CD14-positive monocyte (primary cell): ENCODE measurements around the gene PLA2G3. TPM values are rescaled to one million over a fixed set of nuclear protein-coding genes. Genes with fewer than 3 reads are reported as not detected.

ENCODE experiments used
- DNase-seq, 3 donors: peaks; one replicate each; pipeline ENCODE4 v3.0.0-alpha.2; 2011 to 2022
- H2AFZ ChIP-seq: 2 replicates; pipeline ENCODE4 v1.6.0; 2012; ENCODE audit warnings: mild to moderate bottlenecking, low read depth, low read length, inconsistent platforms; ENCODE audit not compliant: insufficient read depth, poor library complexity, severe bottlenecking
- H3K27ac ChIP-seq, 2 donors: 1 replicate in 1 of 2; 2 replicates in 1 of 2; pipeline ENCODE4 v1.5.1; 2012 to 2013; ENCODE audit warnings: low read length in 2 of 2, control low read depth in 1 of 2, inconsistent platforms in 1 of 2, low read depth in 1 of 2, mild to moderate bottlenecking in 1 of 2
- H3K27me3 ChIP-seq, 2 donors: one replicate each; pipeline versions ENCODE4 v1.6.0 to v1.6.1; 2011 to 2013; ENCODE audit warnings: low read length in 2 of 2; ENCODE audit not compliant: control insufficient read depth in 2 of 2, insufficient read depth in 2 of 2
- H3K36me3 ChIP-seq, 2 donors: replicated peaks in 1 of 2; 1 replicate in 1 of 2; 2 replicates in 1 of 2; pipeline versions ENCODE4 v1.5.1 to v1.6.1; 2012 to 2013; ENCODE audit warnings: low read length in 2 of 2, control low read depth in 1 of 2, inconsistent platforms in 1 of 2, mild to moderate bottlenecking in 1 of 2; ENCODE audit not compliant: insufficient read depth in 2 of 2, control insufficient read depth in 1 of 2
- H3K4me1 ChIP-seq, 2 donors: 1 replicate in 1 of 2; 2 replicates in 1 of 2; pipeline versions ENCODE4 v1.5.1 to v1.6.1; 2012 to 2013; ENCODE audit warnings: low read length in 2 of 2, control low read depth in 1 of 2, inconsistent platforms in 1 of 2, mild to moderate bottlenecking in 1 of 2, moderate library complexity in 1 of 2; ENCODE audit not compliant: insufficient read depth in 2 of 2, control insufficient read depth in 1 of 2
- H3K4me2 ChIP-seq: replicated peaks from 2 replicates; pipeline ENCODE3; 2012; ENCODE audit warnings: low read length, moderate library complexity, mild to moderate bottlenecking; ENCODE audit not compliant: poor library complexity, severe bottlenecking; ENCODE audit errors: extremely low read depth
- H3K4me3 ChIP-seq, 3 experiments: fragments of 200-600 bp in 1 of 3; sonication (generic) in 1 of 3; replicated peaks in 1 of 3; 1 replicate in 2 of 3; 2 replicates in 1 of 3; pipeline ENCODE4 v1.5.1; 2011 to 2013; ENCODE audit warnings: low read length in 3 of 3, mild to moderate bottlenecking in 3 of 3, control low read depth in 2 of 3, low read depth in 2 of 3, inconsistent platforms in 1 of 3, moderate library complexity in 1 of 3
- H3K79me2 ChIP-seq: 2 replicates; pipeline ENCODE4 v1.6.0; 2012; ENCODE audit warnings: mild to moderate bottlenecking, control low read depth, inconsistent platforms, low read length, moderate library complexity; ENCODE audit not compliant: insufficient read depth
- H3K9ac ChIP-seq: 2 replicates; pipeline ENCODE4 v1.6.0; 2017; ENCODE audit warnings: low read length, mild to moderate bottlenecking; ENCODE audit not compliant: insufficient read depth, poor library complexity, severe bottlenecking
- H3K9me3 ChIP-seq, 2 donors: replicated peaks in 1 of 2; 1 replicate in 1 of 2; 2 replicates in 1 of 2; pipeline versions ENCODE4 v1.5.1 to v1.6.1; 2012 to 2013; ENCODE audit warnings: low read length in 2 of 2, control low read depth in 1 of 2; ENCODE audit not compliant: control insufficient read depth in 1 of 2, insufficient read depth in 1 of 2
- H4K20me1 ChIP-seq: 2 replicates; pipeline ENCODE4 v1.6.0; 2012; ENCODE audit warnings: mild to moderate bottlenecking, low read length, control low read depth, moderate library complexity; ENCODE audit not compliant: insufficient read depth
- H3K27ac Mint-ChIP-seq, 7 donors: one replicate each; pipeline ENCODE4 v1.8.0; 2020; ENCODE audit warnings: mild to moderate bottlenecking in 7 of 7, mixed read lengths in 7 of 7, moderate library complexity in 6 of 7, inconsistent platforms in 2 of 7
- H3K27me3 Mint-ChIP-seq, 3 donors: one replicate each; pipeline ENCODE4 v1.8.0; 2021 to 2022; ENCODE audit warnings: low read depth in 3 of 3, mild to moderate bottlenecking in 3 of 3, mixed read lengths in 3 of 3, moderate library complexity in 3 of 3, inconsistent platforms in 1 of 3
- H3K36me3 Mint-ChIP-seq, 2 donors: one replicate each; pipeline ENCODE4 v1.8.0; 2020; ENCODE audit warnings: mixed read lengths in 2 of 2, inconsistent platforms in 1 of 2, mild to moderate bottlenecking in 1 of 2
- H3K4me1 Mint-ChIP-seq: one replicate; pipeline ENCODE4 v1.8.0; 2020; ENCODE audit warnings: mild to moderate bottlenecking, mixed read lengths
- H3K4me3 Mint-ChIP-seq, 2 donors: one replicate each; pipeline ENCODE4 v1.8.0; 2020; ENCODE audit warnings: mild to moderate bottlenecking in 2 of 2, mixed read lengths in 2 of 2, moderate library complexity in 1 of 2
- H3K9me3 Mint-ChIP-seq, 7 donors: one replicate each; pipeline ENCODE4 v1.8.0; 2020 to 2022; ENCODE audit warnings: mixed read lengths in 7 of 7, mild to moderate bottlenecking in 6 of 7, moderate library complexity in 6 of 7, inconsistent platforms in 2 of 7
- CTCF ChIP-seq: fragments of 200-600 bp; IDR thresholded peaks from one replicate; pipeline ENCODE4 v1.8.0; 2022; ENCODE audit warnings: antibody characterized with exemption, mild to moderate bottlenecking
- WGBS: methylation state at CpG from one replicate; pipeline ENCODE4 v1.1.5; 2013; ENCODE audit warnings: missing lambda C conversion rate; ENCODE audit not compliant: insufficient coverage; 5-methylcytosine and 5-hydroxymethylcytosine counted together
- intact Hi-C, 2 donors: fragments of 100-400 bp; cut with micrococcal nuclease; formaldehyde crosslinking; loops; one replicate each; pipeline versions ENCODE4 v1.15.0 to v1.15.1; 2023
- polyA plus RNA-seq, 3 donors: library from polyadenylated mRNA; depleted of rRNA in 1 of 3; unstranded in 2 of 3; stranded (reverse) in 1 of 3; fragments of 300-500 nt in 2 of 3; fragments of >200 nt in 1 of 3; fragmentation: Illumina TruSeq in 2 of 3; gene quantifications; 1 replicate in 2 of 3; 2 replicates in 1 of 3; pipeline ENCODE4 v1.2.3, GENCODE V29; 2012 to 2021

PLA2G3 gene
- polyA plus RNA-seq, 3 donors, result not detected

GRCh38 chr22:31150615-31151014 is 10.3 kb upstream of the PLA2G3 start:
- H3K4me1 ChIP-seq, result no peaks in the 10 kb centered on the region
- Mint-ChIP-seq H3K9me3 (peaks cover 2 to 17% (median 9%) of the 10 kb centered on the region in 7 donors), H3K27ac (no peak overlapping the region), H3K4me1 (peaks cover 6% of the 10 kb centered on the region), H3K27me3 (peaks cover 4 to 6% (median 6%) of the 10 kb centered on the region in 3 donors), H3K4me3 (no peak overlapping the region), H3K36me3 (no peaks in the 10 kb centered on the region)
- H2AFZ ChIP-seq, result no peak overlapping the region
- no peak overlapping the region for H3K4me3 ChIP-seq
- H3K36me3 ChIP-seq, result no peaks in the 10 kb centered on the region
- TF ChIP-seq CTCF, result peak; percentile 16
- H3K9ac ChIP-seq, result no peak overlapping the region
- H3K9me3 ChIP-seq, result peaks cover 0 to 7% of the 10 kb centered on the region in 2 donors
- no peaks in the 10 kb centered on the region for H4K20me1 ChIP-seq
- H3K27me3 ChIP-seq, result peaks cover 0 to 2% of the 10 kb centered on the region in 2 donors
- intact Hi-C loops, result loop anchor here (10.0 kb wide), 2 partner anchors 74 to 186 kb away; partner anchors contain the start of genes MORC2 (in 1 of the 2) and TUG1 (in 1 of the 2)
- no peak overlapping the region for H3K27ac ChIP-seq
- no peak for DNase-seq
- no peaks in the 10 kb centered on the region for H3K79me2 ChIP-seq
- no CpG with 5 or more reads among the region's 3 CpGs for WGBS
- H3K4me2 ChIP-seq, result no peak overlapping the region

GRCh38 chr22:31148953-31149627 is 8.8 kb upstream of the PLA2G3 start:
- H2AFZ ChIP-seq, result peak overlapping the region; percentile 32
- no peak overlapping the region for H3K4me3 ChIP-seq
- Mint-ChIP-seq H3K4me3 (no peak overlapping the region), H3K27ac (peak overlapping the region in 1 of 7 donors; percentile 13), H3K9me3 (peaks cover 2 to 19% (median 9%) of the 10 kb centered on the region in 7 donors), H3K36me3 (no peaks in the 10 kb centered on the region), H3K4me1 (peaks cover 6% of the 10 kb centered on the region), H3K27me3 (peaks cover 6 to 9% (median 8%) of the 10 kb centered on the region in 3 donors)
- DNase-seq, result peak; percentile 26 to 52 (median 43)
- H3K27me3 ChIP-seq, result peaks cover 0 to 2% of the 10 kb centered on the region in 2 donors
- H3K27ac ChIP-seq, result no peak overlapping the region
- H3K4me2 ChIP-seq, result no peak overlapping the region
- H3K79me2 ChIP-seq, result no peaks in the 10 kb centered on the region
- H3K36me3 ChIP-seq, result no peaks in the 10 kb centered on the region
- H3K9ac ChIP-seq, result no peak overlapping the region
- TF ChIP-seq CTCF, result peak; percentile 75
- H3K9me3 ChIP-seq, result peaks cover 0 to 7% of the 10 kb centered on the region in 2 donors
- H4K20me1 ChIP-seq, result no peaks in the 10 kb centered on the region
- 24% methylated on average over 5 of the region's 5 CpGs for WGBS
- intact Hi-C loops, result no loop called here
- H3K4me1 ChIP-seq, result no peaks in the 10 kb centered on the region
